SK-N-SH (cell line): ENCODE data around the gene BRI3.

Experiments
- EZH2phosphoT487 ChIP-seq: fragments of 200-600 bp; sonication (generic); IDR thresholded peaks from 2 replicates; pipeline ENCODE4 v1.6.1; 2017; ENCODE audit warnings: low read depth, mixed run types, mild to moderate bottlenecking, antibody characterized with exemption, moderate library complexity, borderline replicate concordance
- FOSL2 ChIP-seq: IDR thresholded peaks from 2 replicates; pipeline ENCODE4 v1.4.0; 2012; ENCODE audit warnings: low read depth, mild to moderate bottlenecking, moderate library complexity, borderline replicate concordance
- GATA2 ChIP-seq: sonication (generic); formaldehyde crosslinking; IDR thresholded peaks from 2 replicates; pipeline ENCODE4 v1.5.0; 2020; ENCODE audit warnings: mild to moderate bottlenecking, missing genetic modification reagents
- IRF3 ChIP-seq: fragments of 150-350 bp; IDR thresholded peaks from 2 replicates; pipeline ENCODE4 v1.6.1; 2016; ENCODE audit warnings: mild to moderate bottlenecking, low read depth, low read length
- MAX ChIP-seq: IDR thresholded peaks from 2 replicates; pipeline ENCODE4 v1.4.0; 2012; ENCODE audit warnings: low read depth
- PBX3 ChIP-seq: IDR thresholded peaks from 2 replicates; pipeline ENCODE4; 2012
- POLR2AphosphoS5 ChIP-seq: IDR thresholded peaks from 2 replicates; pipeline ENCODE4 v1.6.1; 2012; ENCODE audit warnings: low read depth, low read length
- RAD21 ChIP-seq: IDR thresholded peaks from 2 replicates; pipeline ENCODE4 v1.6.1; 2012; ENCODE audit warnings: mild to moderate bottlenecking, low read length
- REST ChIP-seq: IDR thresholded peaks from 2 replicates; pipeline ENCODE4 v1.6.1; 2012; ENCODE audit warnings: mild to moderate bottlenecking, low read depth, low read length, moderate library complexity
- SMC3 ChIP-seq: IDR thresholded peaks from 2 replicates; pipeline ENCODE4 v1.6.1; 2012; ENCODE audit warnings: low read depth, low read length, improper control_type of control experiment
- TAF1 ChIP-seq: IDR thresholded peaks from 2 replicates; pipeline ENCODE4 v1.6.1; 2012; ENCODE audit warnings: low read depth, mild to moderate bottlenecking, low read length, moderate library complexity, borderline replicate concordance
- TEAD4 ChIP-seq: IDR thresholded peaks from 2 replicates; pipeline ENCODE4 v1.4.0; 2012; ENCODE audit warnings: mild to moderate bottlenecking, borderline replicate concordance; ENCODE audit not compliant: insufficient read depth
- USF2 ChIP-seq: fragments of 150-350 bp; IDR thresholded peaks from 2 replicates; pipeline ENCODE4 v1.6.1; 2017; ENCODE audit warnings: antibody characterized with exemption, low read length, low read depth, borderline replicate concordance
- TF ChIP-seq, protein P1 (sequence below): fragments of 200-600 bp; sonication (generic); IDR thresholded peaks from 2 replicates; pipeline ENCODE4 v1.6.1; 2017; ENCODE audit warnings: antibody characterized with exemption, mild to moderate bottlenecking, moderate library complexity

DNA sequence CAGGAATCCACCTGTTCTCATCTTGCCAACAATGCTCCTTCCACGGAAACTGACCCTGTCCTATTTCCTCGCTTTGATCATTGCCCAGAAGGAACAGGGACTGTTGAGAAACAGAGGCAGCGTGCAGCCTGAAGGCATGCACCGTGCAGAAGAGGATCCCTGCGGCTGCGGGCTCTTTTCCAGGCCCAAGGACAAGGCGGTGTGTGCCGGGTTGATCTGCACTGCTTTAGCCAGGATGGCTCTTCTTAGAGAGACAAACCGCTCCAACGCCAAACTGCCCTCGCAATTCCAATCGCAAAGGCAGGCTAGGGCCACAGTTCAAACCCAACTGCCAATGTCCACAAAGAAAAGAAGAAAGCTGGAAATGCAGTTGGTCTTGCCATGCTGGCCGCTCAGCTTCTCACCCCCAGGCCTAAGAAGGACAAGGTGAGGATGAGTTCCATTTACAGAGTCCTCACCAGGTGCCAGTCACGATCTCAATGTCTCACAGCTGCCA is 26.5 kb downstream of the BRI3 start:
- TF ChIP-seq TEAD4 = no peak
- TF ChIP-seq TAF1 = no peak
- TF ChIP-seq REST = no peak
- TF ChIP-seq, protein P1, sequence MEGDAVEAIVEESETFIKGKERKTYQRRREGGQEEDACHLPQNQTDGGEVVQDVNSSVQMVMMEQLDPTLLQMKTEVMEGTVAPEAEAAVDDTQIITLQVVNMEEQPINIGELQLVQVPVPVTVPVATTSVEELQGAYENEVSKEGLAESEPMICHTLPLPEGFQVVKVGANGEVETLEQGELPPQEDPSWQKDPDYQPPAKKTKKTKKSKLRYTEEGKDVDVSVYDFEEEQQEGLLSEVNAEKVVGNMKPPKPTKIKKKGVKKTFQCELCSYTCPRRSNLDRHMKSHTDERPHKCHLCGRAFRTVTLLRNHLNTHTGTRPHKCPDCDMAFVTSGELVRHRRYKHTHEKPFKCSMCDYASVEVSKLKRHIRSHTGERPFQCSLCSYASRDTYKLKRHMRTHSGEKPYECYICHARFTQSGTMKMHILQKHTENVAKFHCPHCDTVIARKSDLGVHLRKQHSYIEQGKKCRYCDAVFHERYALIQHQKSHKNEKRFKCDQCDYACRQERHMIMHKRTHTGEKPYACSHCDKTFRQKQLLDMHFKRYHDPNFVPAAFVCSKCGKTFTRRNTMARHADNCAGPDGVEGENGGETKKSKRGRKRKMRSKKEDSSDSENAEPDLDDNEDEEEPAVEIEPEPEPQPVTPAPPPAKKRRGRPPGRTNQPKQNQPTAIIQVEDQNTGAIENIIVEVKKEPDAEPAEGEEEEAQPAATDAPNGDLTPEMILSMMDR = no peak
- TF ChIP-seq GATA2 (CRISPR knock-in tag) = no peak
- no peak for TF ChIP-seq SMC3
- TF ChIP-seq MAX = no peak
- no peak for TF ChIP-seq IRF3
- no peak for TF ChIP-seq EZH2phosphoT487
- no peak for TF ChIP-seq RAD21
- TF ChIP-seq POLR2AphosphoS5 = no peak
- no peak for TF ChIP-seq USF2
- no peak for TF ChIP-seq FOSL2
- TF ChIP-seq PBX3 = no peak
